RWPE1 (cell line): ENCODE results near the gene CAMK1D.

Source experiments
- CTCF ChIA-PET: fragments of 350-600 bp; sonication (Branson Sonifier 250); formaldehyde crosslinking; extraction: SDS; loops from one replicate; lab custom pipeline; 2021; lab: Yijun Ruan, JAX
- POLR2A ChIA-PET: fragments of 400-600 bp; formaldehyde crosslinking; extraction: SDS; loops from one replicate; lab custom pipeline; 2020; ENCODE audit warnings: antibody characterized with exemption; ENCODE audit not compliant: low non-redundant PET; lab: Yijun Ruan, JAX
- DNase-seq: peaks from one replicate; pipeline ENCODE4 v3.0.0; 2012; ENCODE audit warnings: low spot score
- H3K27ac ChIP-seq: fragments of 450-650 bp; 2 replicates; pipeline ENCODE4 v1.5.1; 2017
- TF ChIP-seq, protein P1 (sequence below): fragments of 450-650 bp; conservative IDR thresholded peaks from 2 replicates; pipeline ENCODE4 v1.5.1; 2017; ENCODE audit warnings: low read depth, mild to moderate bottlenecking

The CAMK1D gene

GRCh38 chr10:12480440-12480839, 131.1 kb downstream of the CAMK1D start:
- TF ChIP-seq, protein P1, sequence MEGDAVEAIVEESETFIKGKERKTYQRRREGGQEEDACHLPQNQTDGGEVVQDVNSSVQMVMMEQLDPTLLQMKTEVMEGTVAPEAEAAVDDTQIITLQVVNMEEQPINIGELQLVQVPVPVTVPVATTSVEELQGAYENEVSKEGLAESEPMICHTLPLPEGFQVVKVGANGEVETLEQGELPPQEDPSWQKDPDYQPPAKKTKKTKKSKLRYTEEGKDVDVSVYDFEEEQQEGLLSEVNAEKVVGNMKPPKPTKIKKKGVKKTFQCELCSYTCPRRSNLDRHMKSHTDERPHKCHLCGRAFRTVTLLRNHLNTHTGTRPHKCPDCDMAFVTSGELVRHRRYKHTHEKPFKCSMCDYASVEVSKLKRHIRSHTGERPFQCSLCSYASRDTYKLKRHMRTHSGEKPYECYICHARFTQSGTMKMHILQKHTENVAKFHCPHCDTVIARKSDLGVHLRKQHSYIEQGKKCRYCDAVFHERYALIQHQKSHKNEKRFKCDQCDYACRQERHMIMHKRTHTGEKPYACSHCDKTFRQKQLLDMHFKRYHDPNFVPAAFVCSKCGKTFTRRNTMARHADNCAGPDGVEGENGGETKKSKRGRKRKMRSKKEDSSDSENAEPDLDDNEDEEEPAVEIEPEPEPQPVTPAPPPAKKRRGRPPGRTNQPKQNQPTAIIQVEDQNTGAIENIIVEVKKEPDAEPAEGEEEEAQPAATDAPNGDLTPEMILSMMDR: no peak
- no peak overlapping the region for H3K27ac ChIP-seq
- CTCF ChIA-PET: no interaction called here
- POLR2A ChIA-PET: no interaction called here
- no peak for DNase-seq

- CTCF ChIA-PET: interaction anchor here (0.5 to 0.6 kb wide), 2 partner anchors 420 to 510 kb away, joined by 4 to 5 read pairs; no protein-coding TSS in a partner anchor
- no peak overlapping the region for H3K27ac ChIP-seq
- no peak for DNase-seq
- TF ChIP-seq, protein P1: no peak
- POLR2A ChIA-PET: no interaction called here
Measured at GRCh38 chr10:12481924-12482323, 132.6 kb downstream of the CAMK1D start.

DNA sequence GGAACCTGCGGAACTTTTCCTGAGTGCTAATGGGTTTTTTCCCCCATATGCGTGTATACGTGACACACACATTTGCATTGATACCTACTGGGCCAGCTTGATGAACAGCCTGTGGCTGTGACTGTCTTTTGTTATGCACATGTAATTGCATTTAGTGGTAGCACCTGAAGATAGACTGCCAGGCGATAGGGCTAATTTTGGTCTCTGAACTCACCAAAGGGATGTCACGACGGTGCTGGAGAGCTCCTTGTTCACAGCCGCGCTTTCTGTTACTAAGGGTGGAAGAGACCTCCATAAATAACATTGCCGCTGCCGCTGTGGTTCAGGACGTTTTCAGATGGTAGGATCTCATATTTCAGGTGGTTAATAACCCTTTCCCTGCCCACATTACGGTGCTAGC, 133.2 kb downstream of the CAMK1D start:
- TF ChIP-seq, protein P1: no peak
- POLR2A ChIA-PET: no interaction called here
- CTCF ChIA-PET: no interaction called here
- H3K27ac ChIP-seq: no peak overlapping the region
- DNase-seq: no peak

DNA sequence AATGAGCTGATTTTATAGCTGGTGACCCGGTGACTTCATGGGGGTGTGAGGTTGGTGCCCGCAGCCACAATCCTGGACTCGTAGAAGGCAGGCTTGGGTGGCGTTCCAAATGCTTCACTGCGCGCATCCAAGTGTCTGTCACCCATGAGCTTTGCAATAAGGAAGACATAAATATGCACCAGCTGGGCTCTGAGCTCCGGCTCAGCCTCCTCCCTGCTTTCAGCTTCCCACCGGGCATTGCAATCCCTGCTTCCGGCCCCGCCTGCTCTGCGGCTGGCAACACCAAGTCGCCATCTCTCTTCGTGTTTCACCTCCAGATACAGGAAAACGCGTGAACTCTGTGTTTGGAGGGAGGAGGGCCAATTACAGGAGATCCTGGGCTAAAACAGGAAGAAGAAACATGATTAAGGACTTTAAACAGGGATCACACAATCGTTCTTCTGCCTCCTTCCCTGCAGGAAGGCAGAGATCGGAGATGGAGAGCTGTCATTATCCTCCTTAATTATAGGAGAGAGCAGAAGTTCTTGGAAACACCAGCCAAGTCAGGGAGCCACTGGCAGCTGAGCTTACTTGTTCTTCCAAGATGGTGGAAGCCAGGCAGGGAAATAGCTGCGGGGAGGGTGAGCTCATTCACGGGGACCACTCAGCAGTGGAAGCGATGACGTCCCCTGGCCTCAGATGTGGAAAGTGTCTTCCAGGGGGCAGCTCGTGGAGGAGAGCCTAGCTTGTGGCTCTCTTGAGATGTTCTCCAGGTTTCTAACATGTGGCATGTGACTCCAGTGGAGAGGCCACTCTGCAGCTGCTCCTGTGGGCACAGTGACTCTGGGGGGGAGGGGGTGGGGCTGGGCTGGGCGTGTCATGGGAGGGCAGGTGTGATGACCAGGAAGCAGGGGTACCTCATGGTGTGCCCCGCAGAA, 134.9 kb downstream of the CAMK1D start:
- DNase-seq: no peak
- ChIA-PET POLR2A (interaction anchor here (0.6 kb wide), 1 partner anchor 10 kb away, joined by 3 read pairs; no protein-coding TSS in a partner anchor), CTCF (interaction anchor here (0.6 kb wide), 2 partner anchors 220 to 709 kb away, joined by 3 to 4 read pairs; no protein-coding TSS in a partner anchor)
- no peak overlapping the region for H3K27ac ChIP-seq
- TF ChIP-seq, protein P1: no peak

GRCh38 chr10:12484941-12485805, 135.8 kb downstream of the CAMK1D start:
- no peak overlapping the region for H3K27ac ChIP-seq

More at GRCh38 chr10:12484941-12485805, 135.8 kb downstream of the CAMK1D start:
- POLR2A ChIA-PET: no interaction called here
- TF ChIP-seq, protein P1: no peak
- no peak for DNase-seq
- CTCF ChIA-PET: interaction anchor here (0.6 kb wide), 1 partner anchor 221 kb away, joined by 4 read pairs; no protein-coding TSS in a partner anchor
